ENCODE data around the gene KBTBD4.

The KBTBD4 gene

DNA sequence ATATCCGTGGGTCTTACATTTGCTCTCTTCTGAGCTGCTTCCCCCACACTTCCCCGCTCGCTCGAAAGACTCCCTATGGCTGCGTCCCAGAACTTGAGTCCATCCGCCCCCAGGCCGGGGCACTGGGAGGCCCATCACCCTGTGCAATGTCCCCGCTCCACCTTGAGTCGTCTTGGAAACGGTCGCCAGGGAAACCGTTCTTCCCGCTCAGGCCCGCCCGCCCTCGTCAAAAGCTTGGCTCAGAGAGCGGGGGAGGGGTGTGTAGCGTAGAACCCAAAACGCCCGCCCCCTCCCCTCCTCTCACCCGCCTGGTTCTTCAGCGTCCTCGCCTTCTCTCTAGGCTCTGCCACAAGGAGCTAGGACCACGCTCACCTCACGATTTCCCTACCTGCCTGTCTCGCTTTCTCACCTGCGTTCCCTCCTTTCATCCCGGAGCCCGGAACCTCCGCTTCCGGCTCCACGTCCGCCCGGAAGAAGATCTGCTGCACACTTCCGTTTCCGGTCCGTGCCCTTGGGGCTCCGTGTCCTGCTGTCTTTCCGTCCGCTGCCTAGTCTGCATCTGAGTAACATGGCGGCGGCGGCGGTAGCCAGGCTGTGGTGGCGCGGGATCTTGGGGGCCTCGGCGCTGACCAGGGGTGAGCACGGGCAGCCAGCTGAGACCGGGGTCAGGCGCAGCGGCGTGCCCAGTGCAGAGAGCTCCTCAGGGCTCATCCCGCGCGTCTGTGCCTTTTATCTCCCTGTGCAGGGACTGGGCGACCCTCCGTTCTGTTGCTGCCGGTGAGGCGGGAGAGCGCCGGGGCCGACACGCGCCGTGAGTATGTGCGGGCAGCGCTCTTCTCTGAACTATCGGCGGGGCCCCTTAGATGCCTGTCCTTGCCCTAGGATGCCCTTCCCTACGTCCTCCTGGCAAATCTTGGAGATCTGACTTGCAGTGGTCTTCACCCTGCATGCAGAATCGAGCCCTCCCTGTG, at the start of gene KBTBD4, which contains the start of gene NDUFS3:
Gene KBTBD4, minus strand, starts transcription at position 447 of the 971 bp plus-strand sequence. Its CDS starts 19 bp downstream, at position 428.
Gene NDUFS3, plus strand, starts transcription at position 551 of the 971 bp plus-strand sequence. Its CDS starts 18 bp downstream, at position 569.
- Histone ChIP-seq H3K4me3 (peak within 1 kb of the TSS; percentile 80 to 96 (median 93)), H3K27ac (peak within 1 kb of the TSS; percentile 38 to 97 (median 91))

DNA sequence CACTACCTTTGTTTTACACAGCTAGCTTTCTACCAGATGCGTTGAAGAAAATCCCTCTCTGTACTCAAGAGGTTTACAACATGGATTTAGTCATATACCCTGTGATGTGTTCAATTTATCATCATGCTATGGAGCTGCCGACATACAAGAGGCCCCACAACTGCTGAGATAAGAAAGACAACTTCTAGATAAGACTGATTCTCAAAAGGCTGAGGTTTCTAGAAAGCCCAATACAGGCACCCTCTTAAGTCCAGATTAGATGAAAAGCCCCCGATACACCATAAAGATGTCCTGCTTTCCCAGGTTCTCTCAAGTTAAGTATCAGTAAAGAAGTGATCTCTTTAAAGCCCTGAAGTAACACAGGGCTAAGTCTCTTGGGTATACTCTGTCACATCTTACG, 49.3 kb upstream of the KBTBD4 start:
- H3K27ac ChIP-seq: no peak overlapping the region
- H3K4me3 ChIP-seq: no peak overlapping the region

GRCh38 chr11:47626234-47626633, 47.5 kb upstream of the KBTBD4 start:
- Histone ChIP-seq H3K4me3 (no peak overlapping the region), H3K27ac (no peak overlapping the region)

GRCh38 chr11:47620836-47621378, 42.1 kb upstream of the KBTBD4 start:
- peak overlapping the region in 2 of 21 experiments; percentile 42 to 45 for H3K27ac ChIP-seq

GRCh38 chr11:47617417-47617809, 38.6 kb upstream of the KBTBD4 start:
- Histone ChIP-seq H3K27ac (peak overlapping the region in 6 of 21 experiments; percentile 10 to 45 (median 26)), H3K4me3 (no peak overlapping the region)

More at GRCh38 chr11:47620836-47621378, 42.1 kb upstream of the KBTBD4 start:
- H3K4me3 ChIP-seq: no peak overlapping the region

DNA sequence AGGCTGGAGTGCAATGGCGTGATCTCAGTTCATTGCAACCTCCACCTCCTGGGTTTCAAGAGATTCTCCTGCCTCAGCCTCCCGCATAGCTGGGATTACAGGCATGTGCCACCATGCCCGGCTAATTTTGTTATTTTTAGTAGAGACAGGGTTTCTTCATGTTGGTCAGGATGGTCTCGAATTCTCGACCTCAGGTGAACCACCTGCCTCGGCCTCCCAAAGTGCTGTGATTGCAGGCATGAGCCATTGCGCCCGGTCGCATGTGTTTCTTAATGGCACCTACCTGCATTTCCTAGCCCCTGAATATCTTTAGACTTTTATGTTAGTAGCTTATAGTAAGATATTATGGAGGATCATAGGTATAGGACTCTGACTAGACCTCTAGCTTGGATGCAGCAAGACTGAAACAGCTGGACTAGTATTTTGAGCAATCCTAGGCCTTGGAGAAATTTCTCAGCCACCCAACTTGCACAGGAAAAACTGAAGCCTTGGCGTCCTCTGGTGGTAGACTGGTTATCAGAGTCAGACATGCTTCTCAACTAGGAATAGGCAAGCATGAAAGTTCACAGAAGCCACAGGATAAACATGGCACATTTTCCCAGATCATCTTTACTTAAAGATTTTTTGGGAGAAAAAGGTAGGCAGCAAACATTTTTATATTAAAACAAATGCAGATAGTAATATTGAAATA, 38.1 kb upstream of the KBTBD4 start:
- H3K27ac ChIP-seq: peak overlapping the region in 4 of 21 experiments; percentile 15 to 45 (median 30)
- H3K4me3 ChIP-seq: no peak overlapping the region

DNA sequence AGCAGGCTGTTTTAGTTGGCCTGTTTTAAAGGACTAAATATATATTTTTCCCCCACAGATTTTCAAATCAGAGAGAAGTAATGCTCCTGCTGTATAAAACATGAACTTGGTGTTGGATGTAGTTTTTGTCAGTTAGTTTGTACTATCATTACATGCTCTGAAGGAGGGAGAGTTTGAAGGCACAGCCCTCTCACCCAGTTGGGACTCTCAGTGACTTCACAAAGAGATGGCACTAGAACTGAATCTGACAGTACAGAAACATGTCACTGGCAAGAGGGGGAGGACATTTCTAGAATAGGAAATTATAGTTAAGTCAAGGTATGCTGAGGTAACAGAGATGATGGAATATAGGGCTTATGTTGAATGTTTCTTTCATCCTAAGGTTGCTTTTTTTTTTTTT, 36.5 kb upstream of the KBTBD4 start:
- no peak overlapping the region for H3K27ac ChIP-seq
- H3K4me3 ChIP-seq: no peak overlapping the region

- no peak overlapping the region for H3K4me3 ChIP-seq
- H3K27ac ChIP-seq: peak overlapping the region in 8 of 21 experiments; percentile 7 to 76 (median 43)
Observed at GRCh38 chr11:47611348-47611794, 32.6 kb upstream of the KBTBD4 start.

DNA sequence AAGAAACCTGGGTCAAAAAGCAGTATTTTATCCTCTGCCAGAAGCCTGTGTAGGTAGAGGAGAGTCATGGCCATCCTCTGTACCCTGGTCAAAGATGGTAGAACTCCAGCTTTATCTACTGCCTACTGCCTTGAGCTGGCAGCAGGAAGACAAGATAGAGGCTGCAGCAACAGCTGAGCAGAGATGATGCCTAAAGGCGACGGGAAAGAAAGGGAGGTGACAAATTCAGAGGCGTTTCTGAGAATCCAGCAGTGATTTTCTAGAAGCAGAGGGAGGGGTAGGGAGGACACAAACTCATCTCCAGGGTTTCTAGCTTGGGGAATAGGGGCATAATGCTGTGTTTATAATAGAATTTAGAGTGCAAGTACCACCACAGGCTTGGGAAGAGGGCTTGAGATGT, 30.9 kb upstream of the KBTBD4 start:
- Histone ChIP-seq H3K27ac (peak overlapping the region in 1 of 21 experiments; percentile 23), H3K4me3 (no peak overlapping the region)

DNA sequence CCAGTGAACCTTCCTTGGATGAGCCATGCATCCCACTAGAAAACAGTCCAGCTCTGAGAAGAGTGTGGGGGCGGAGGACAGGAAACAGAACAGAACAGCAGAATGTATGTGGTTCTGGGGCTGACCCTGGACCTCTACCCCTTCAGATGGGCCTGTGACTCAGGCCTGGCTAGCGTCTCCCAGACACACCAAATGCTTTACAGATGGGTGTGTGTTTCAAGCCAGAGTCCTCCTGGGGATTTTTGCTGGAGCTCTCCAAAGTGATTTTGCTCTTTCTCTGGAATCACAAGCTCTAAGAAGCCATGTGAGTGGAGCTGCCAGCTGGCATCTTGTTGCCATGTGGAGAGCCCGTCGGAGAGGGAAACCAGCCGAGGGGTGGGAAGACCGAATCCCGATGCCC, 28.6 kb upstream of the KBTBD4 start:
- no peak overlapping the region for H3K4me3 ChIP-seq
- H3K27ac ChIP-seq: peak overlapping the region in 10 of 21 experiments; percentile 1 to 67 (median 36)

DNA sequence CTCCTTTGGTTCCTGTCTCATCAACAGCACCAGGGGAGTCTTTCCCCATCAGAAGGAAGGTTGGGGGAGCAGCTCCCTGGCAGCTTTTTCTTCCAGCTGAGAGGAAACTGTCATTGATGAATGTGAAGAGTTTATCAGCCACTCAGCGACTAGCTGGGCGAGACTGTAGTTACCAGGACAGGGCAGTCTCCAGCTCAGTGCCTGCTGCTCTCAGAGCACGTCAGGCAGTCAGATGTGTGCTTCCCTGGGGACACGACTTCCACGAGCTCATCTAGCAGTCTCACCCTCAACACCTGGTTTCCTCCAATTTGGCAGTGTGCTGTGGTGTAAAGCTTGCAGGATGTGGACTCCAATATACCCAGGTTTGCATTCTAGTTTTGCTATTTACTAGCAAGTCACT, 28.0 kb upstream of the KBTBD4 start:
- peak overlapping the region in 14 of 21 experiments; percentile 1 to 67 (median 40) for H3K27ac ChIP-seq
- no peak overlapping the region for H3K4me3 ChIP-seq

GRCh38 chr11:47605921-47606320, 27.2 kb upstream of the KBTBD4 start:
- Histone ChIP-seq H3K4me3 (no peak overlapping the region), H3K27ac (peak overlapping the region in 1 of 21 experiments; percentile 49)

- Histone ChIP-seq H3K27ac (no peak overlapping the region), H3K4me3 (no peak overlapping the region)
Observed at GRCh38 chr11:47603295-47603694, 24.5 kb upstream of the KBTBD4 start.

DNA sequence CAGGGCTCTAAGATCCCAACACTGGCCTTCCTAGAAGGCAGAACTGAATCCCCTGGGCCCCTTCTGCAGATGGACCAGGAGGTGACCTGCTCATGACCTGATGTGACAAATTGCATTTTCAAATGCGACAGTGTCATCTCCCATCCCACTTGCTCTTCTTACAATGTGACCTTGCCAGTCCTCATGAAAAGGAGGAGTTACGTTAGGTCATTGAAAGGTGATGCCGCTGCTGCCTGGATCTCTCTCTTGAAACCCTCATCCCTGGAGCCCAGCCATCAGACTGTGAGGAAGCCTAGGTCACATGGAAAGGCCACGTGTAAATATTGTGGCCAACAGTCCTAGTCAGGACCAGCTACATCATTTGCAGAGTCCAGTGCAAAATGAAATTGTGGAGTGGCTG, 21.1 kb upstream of the KBTBD4 start:
- Histone ChIP-seq H3K4me3 (no peak overlapping the region), H3K27ac (no peak overlapping the region)

GRCh38 chr11:47595967-47596366, 17.2 kb upstream of the KBTBD4 start:
- Histone ChIP-seq H3K4me3 (no peak overlapping the region), H3K27ac (no peak overlapping the region)

DNA sequence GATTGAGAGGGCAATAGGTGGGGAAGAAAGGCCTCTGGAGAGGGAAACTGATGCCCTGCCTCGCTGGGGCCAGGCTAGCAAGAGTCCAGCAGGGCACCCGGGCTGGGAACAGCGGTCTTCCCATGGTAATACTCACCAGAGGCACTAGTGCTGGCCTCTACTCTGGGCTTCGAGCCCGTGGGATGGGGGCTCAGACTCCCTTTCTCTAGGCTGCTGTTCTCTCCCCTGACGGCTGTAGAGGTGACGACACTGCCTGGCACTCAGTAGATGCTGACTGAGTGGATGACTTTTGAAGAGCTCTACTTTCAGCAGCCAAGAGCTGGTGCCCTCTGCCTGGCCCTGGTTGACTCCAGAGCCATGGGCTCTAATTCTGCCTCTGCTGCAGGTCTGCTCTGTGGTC, 16.3 kb upstream of the KBTBD4 start:
- no peak overlapping the region for H3K4me3 ChIP-seq
- no peak overlapping the region for H3K27ac ChIP-seq

DNA sequence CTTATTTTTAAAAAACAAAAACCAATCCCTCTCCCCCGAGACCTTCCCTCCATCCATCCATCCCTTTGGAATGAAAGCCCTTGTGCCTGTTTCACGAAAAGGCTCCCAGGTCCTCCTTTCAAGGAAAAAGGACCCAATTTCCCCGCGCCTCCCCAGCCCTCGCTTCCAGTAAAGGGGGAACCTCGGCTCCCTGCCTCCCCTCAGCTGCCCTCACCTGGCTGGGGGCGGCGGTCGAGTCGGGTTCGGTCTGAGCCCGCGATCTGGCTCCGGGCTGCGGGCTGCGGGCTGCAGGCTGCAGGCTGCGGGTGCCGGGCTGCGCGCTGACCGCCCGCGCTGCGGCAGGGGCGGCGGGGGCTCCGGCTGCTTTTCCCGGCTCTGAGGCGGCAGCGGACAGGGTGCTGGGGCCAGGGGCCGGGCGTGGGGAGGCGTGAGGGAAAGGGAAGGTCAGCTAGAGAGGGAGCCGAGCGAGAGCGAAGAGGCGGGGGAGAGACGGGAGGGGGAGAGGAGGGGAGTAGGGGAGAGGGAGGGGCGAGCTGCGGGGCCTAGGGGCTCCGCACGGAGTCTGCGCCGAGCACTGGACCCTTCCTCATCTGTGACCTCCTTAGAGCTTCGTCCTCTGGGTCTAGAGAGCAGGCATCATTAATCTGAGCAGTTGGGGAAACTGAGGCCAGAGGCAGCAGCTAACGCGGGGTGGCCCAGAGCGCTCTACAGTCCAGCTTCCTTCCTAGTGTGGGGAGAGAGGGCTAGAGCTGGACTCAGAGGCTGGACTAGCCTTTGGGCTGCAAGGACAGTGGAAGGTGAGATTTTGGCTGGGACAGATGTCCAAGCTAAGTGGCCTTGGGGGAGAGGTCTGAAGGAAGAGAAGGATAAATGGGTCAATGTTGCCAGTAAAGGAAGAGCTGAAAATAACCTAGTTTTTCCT, 15.4 kb upstream of the KBTBD4 start, which contains the start of gene C1QTNF4:
Gene C1QTNF4, minus strand, starts transcription at position 478 of the 922 bp plus-strand sequence. CDS start 3,601 bp downstream, outside the sequence.
- peak within 1 kb of the TSS in 1 of 21 experiments; percentile 21 for H3K27ac ChIP-seq
- peak within 1 kb of the TSS in 3 of 7 experiments; percentile 7 to 34 (median 26) for H3K4me3 ChIP-seq

GRCh38 chr11:47593492-47593933, 14.7 kb upstream of the KBTBD4 start:
- peak overlapping the region in 3 of 7 experiments; percentile 7 to 34 (median 26) for H3K4me3 ChIP-seq
- H3K27ac ChIP-seq: peak overlapping the region in 1 of 21 experiments; percentile 21

DNA sequence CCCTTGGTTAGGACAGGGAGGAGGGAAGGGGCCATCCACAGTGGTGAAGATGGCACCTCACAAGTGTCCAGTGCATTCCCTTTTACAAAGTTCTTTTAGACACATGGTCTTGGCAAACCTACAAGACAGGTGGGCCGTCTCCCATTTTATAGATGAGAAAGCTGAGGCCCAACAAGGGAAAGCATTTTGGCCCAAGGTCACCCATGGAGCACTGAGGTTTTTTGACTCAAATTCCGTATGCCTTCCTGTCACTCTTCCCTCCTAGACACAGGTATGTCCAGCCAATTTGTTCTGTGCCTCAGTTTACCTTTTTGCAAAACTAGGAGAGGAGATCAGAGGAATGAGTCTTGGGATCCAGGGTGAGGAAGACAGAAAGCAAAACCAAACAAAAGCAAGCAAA, 14.2 kb upstream of the KBTBD4 start:
- Histone ChIP-seq H3K27ac (no peak overlapping the region), H3K4me3 (no peak overlapping the region)

Data from skin epidermis (tissue), 12 donors.